ENCODE data around the gene CMTM8.
"Not testable (repeated sequence)": the region's sequence is repeated elsewhere in the genome, so short reads cannot be mapped to it uniquely, and the experiment has no call there.

CMTM8 gene

GRCh38 chr3:32203854-32204253 lies 34.6 kb upstream of the CMTM8 start:
- H3K27ac ChIP-seq (ENCODE audit: low read depth, low read length) = no peak overlapping the region
- H3K4me3 ChIP-seq (ENCODE audit: low read depth, low read length) = no peak overlapping the region
- no peaks in the 10 kb centered on the region for H3K9me3 ChIP-seq (ENCODE audit: control insufficient read depth, insufficient read depth, low read depth, low read length)
- H3K4me1 ChIP-seq (ENCODE audit: control insufficient read depth, insufficient read depth, low read length) = no peaks in the 10 kb centered on the region
- no peaks in the 10 kb centered on the region for H3K27me3 ChIP-seq (ENCODE audit: control insufficient read depth, insufficient read depth, low read length)
- no peaks in the 10 kb centered on the region for H3K36me3 ChIP-seq (ENCODE audit: control insufficient read depth, insufficient read depth, low read length)
- no peak overlapping the region for H3K9ac ChIP-seq (ENCODE audit: low read length)

GRCh38 chr3:32208447-32208846 lies 30.0 kb upstream of the CMTM8 start:
- Histone ChIP-seq H3K9me3 (ENCODE audit: control insufficient read depth, insufficient read depth, low read depth, low read length) (no peaks in the 10 kb centered on the region), H3K27me3 (ENCODE audit: control insufficient read depth, insufficient read depth, low read length) (no peaks in the 10 kb centered on the region), H3K9ac (ENCODE audit: low read length) (no peak overlapping the region), H3K27ac (ENCODE audit: low read depth, low read length) (no peak overlapping the region), H3K4me1 (ENCODE audit: control insufficient read depth, insufficient read depth, low read length) (no peaks in the 10 kb centered on the region), H3K4me3 (ENCODE audit: low read depth, low read length) (no peak overlapping the region), H3K36me3 (ENCODE audit: control insufficient read depth, insufficient read depth, low read length) (no peaks in the 10 kb centered on the region)

- H3K9me3 ChIP-seq (ENCODE audit: control insufficient read depth, insufficient read depth, low read depth, low read length) = peaks cover 9% of the 10 kb centered on the region
- H3K4me1 ChIP-seq (ENCODE audit: control insufficient read depth, insufficient read depth, low read length) = no peaks in the 10 kb centered on the region
- H3K9ac ChIP-seq (ENCODE audit: low read length) = no peak overlapping the region
- H3K27me3 ChIP-seq (ENCODE audit: control insufficient read depth, insufficient read depth, low read length) = no peaks in the 10 kb centered on the region
- H3K27ac ChIP-seq (ENCODE audit: low read depth, low read length) = no peak overlapping the region
- H3K36me3 ChIP-seq (ENCODE audit: control insufficient read depth, insufficient read depth, low read length) = no peaks in the 10 kb centered on the region
- H3K4me3 ChIP-seq (ENCODE audit: low read depth, low read length) = no peak overlapping the region
Observed at GRCh38 chr3:32215185-32215584, 23.3 kb upstream of the CMTM8 start.

DNA sequence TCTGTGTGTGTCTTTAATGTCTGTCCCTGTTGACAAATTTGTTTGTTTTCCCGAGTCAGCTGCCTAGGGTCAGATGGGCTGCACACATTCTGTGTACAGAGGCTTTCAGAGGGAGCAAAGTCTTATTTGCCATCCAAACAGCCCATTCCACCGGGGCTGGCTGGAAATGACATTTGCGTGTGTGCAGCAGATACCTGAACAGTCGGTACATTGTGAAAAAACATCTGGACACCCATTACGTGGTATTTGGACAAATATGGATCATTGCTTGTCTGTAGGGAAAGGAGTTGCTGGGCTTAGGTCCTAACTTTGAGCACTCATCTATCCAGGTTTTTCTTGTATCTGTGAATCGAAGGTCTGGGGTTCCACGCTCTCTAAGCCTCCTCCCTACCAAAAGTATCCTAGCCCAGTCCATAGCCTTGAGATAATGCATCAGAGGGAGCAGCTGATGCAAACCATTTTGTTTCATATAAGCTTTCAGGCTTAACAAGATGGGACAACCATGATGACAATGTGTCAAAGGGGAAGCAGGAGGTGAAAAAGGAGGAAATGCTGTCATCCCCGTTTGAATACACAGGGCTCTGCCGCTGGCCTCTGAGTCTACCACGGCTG lies 22.2 kb upstream of the CMTM8 start:
- Histone ChIP-seq H3K27me3 (ENCODE audit: control insufficient read depth, insufficient read depth, low read length) (no peaks in the 10 kb centered on the region), H3K27ac (ENCODE audit: low read depth, low read length) (no peak overlapping the region), H3K4me3 (ENCODE audit: low read depth, low read length) (no peak overlapping the region), H3K4me1 (ENCODE audit: control insufficient read depth, insufficient read depth, low read length) (no peaks in the 10 kb centered on the region), H3K36me3 (ENCODE audit: control insufficient read depth, insufficient read depth, low read length) (no peaks in the 10 kb centered on the region), H3K9me3 (ENCODE audit: control insufficient read depth, insufficient read depth, low read depth, low read length) (peaks cover 9% of the 10 kb centered on the region), H3K9ac (ENCODE audit: low read length) (no peak overlapping the region)

DNA sequence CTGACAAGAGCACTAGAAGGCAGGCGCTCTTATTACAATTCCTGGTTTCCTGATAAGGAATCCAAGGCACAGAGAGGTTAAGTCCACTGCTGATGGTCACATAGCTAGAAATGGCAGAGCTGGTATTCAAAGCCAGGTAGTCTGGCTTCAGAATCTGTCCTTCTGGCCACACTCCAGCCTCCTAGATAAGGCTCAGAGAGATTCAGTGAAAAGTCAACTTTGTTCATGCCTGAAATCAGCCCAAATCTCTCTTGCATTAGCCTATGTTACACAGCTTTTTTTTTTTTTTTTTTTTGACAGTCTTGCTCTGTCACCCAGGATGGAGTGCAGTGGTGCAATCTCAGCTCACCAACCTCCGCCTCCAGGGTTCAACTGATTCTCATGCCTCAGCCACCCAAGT lies 21.1 kb upstream of the CMTM8 start:
- no peak overlapping the region for H3K9ac ChIP-seq (ENCODE audit: low read length)
- H3K4me3 ChIP-seq (ENCODE audit: low read depth, low read length) = no peak overlapping the region
- H3K9me3 ChIP-seq (ENCODE audit: control insufficient read depth, insufficient read depth, low read depth, low read length) = peaks cover 9% of the 10 kb centered on the region
- H3K27ac ChIP-seq (ENCODE audit: low read depth, low read length) = no peak overlapping the region
- H3K27me3 ChIP-seq (ENCODE audit: control insufficient read depth, insufficient read depth, low read length) = no peaks in the 10 kb centered on the region
- no peaks in the 10 kb centered on the region for H3K4me1 ChIP-seq (ENCODE audit: control insufficient read depth, insufficient read depth, low read length)
- H3K36me3 ChIP-seq (ENCODE audit: control insufficient read depth, insufficient read depth, low read length) = no peaks in the 10 kb centered on the region

- Histone ChIP-seq H3K36me3 (ENCODE audit: control insufficient read depth, insufficient read depth, low read length) (no peaks in the 10 kb centered on the region), H3K9me3 (ENCODE audit: control insufficient read depth, insufficient read depth, low read depth, low read length) (peaks cover 9% of the 10 kb centered on the region), H3K27me3 (ENCODE audit: control insufficient read depth, insufficient read depth, low read length) (no peaks in the 10 kb centered on the region; the same call in 1 of the 2 replicates), H3K4me3 (ENCODE audit: low read depth, low read length) (no peak overlapping the region), H3K27ac (ENCODE audit: low read depth, low read length) (no peak overlapping the region), H3K9ac (ENCODE audit: low read length) (no peak overlapping the region), H3K4me1 (ENCODE audit: control insufficient read depth, insufficient read depth, low read length) (no peaks in the 10 kb centered on the region)
Observed at GRCh38 chr3:32219537-32219936, 18.9 kb upstream of the CMTM8 start.

- H3K4me1 ChIP-seq (ENCODE audit: control insufficient read depth, insufficient read depth, low read length) = no peaks in the 10 kb centered on the region
- H3K36me3 ChIP-seq (ENCODE audit: control insufficient read depth, insufficient read depth, low read length) = no peaks in the 10 kb centered on the region
- H3K27ac ChIP-seq (ENCODE audit: low read depth, low read length) = no peak overlapping the region
- H3K4me3 ChIP-seq (ENCODE audit: low read depth, low read length) = no peak overlapping the region
- no peaks in the 10 kb centered on the region; the same call in 1 of the 2 replicates for H3K27me3 ChIP-seq (ENCODE audit: control insufficient read depth, insufficient read depth, low read length)
- H3K9me3 ChIP-seq (ENCODE audit: control insufficient read depth, insufficient read depth, low read depth, low read length) = peaks cover 9% of the 10 kb centered on the region
- H3K9ac ChIP-seq (ENCODE audit: low read length) = no peak overlapping the region
Observed at GRCh38 chr3:32220006-32220405, 18.5 kb upstream of the CMTM8 start.

DNA sequence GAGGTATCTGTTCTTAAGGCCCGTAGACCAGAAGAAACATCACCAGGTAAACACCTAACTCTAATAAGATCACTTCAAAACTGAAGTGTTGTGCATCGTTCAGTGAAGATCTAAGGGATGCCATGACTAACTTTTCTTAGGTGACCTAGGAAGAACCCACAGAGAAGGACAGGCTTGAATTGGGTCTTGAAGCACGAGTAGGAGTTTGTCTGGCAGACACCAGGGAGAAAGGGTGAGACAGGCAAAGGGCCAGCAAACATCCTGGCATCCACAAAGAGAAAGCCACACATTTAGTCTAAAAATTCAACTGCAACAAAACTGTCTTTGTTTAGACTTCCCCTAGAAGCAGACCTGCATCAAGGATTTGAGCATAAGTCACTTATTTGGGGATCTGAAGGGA lies 15.5 kb upstream of the CMTM8 start:
- Histone ChIP-seq H3K9ac (ENCODE audit: low read length) (no peak overlapping the region), H3K4me1 (ENCODE audit: control insufficient read depth, insufficient read depth, low read length) (no peaks in the 10 kb centered on the region), H3K27ac (ENCODE audit: low read depth, low read length) (no peak overlapping the region), H3K4me3 (ENCODE audit: low read depth, low read length) (no peak overlapping the region), H3K27me3 (ENCODE audit: control insufficient read depth, insufficient read depth, low read length) (no peaks in the 10 kb centered on the region; the same call in 1 of the 2 replicates), H3K36me3 (ENCODE audit: control insufficient read depth, insufficient read depth, low read length) (no peaks in the 10 kb centered on the region), H3K9me3 (ENCODE audit: control insufficient read depth, insufficient read depth, low read depth, low read length) (peaks cover 9% of the 10 kb centered on the region)

GRCh38 chr3:32224016-32224516 lies 14.4 kb upstream of the CMTM8 start:
- Histone ChIP-seq H3K4me3 (ENCODE audit: low read depth, low read length) (no peak overlapping the region), H3K36me3 (ENCODE audit: control insufficient read depth, insufficient read depth, low read length) (no peaks in the 10 kb centered on the region), H3K27me3 (ENCODE audit: control insufficient read depth, insufficient read depth, low read length) (no peaks in the 10 kb centered on the region; the same call in 1 of the 2 replicates), H3K4me1 (ENCODE audit: control insufficient read depth, insufficient read depth, low read length) (no peaks in the 10 kb centered on the region), H3K9me3 (ENCODE audit: control insufficient read depth, insufficient read depth, low read depth, low read length) (peaks cover 7% of the 10 kb centered on the region), H3K27ac (ENCODE audit: low read depth, low read length) (no peak overlapping the region), H3K9ac (ENCODE audit: low read length) (no peak overlapping the region)

DNA sequence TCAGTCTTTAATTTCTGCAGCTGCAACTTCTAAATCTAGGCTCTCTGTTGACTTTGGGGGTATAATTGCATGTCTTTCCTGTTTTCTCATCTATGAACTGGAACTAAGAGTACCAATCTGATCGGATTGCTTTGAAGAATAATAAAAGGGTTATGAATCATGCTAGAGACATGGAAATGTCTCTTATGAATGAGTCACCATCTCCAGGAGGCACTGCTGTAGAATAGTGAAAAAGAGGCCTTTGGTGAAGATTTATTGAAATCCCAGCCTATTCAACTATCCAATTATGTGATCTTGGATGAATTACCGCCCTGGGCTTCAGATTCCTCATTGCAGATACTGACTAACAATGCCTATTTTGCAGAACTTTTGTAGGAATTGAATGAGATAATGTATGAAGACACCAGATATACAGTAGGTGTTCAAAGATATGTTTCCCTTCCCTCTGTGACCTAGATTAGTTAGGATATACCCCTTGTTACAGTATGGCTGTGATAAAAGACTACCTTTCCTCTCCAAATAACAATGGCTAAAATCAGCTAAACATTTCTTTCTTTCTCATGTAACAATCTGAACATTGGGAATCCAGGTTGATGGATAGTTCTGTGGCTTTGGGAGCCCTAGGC lies 11.5 kb upstream of the CMTM8 start:
- H3K4me3 ChIP-seq (ENCODE audit: low read depth, low read length) = no peak overlapping the region
- no peaks in the 10 kb centered on the region for H3K4me1 ChIP-seq (ENCODE audit: control insufficient read depth, insufficient read depth, low read length)
- H3K27ac ChIP-seq (ENCODE audit: low read depth, low read length) = no peak overlapping the region
- no peaks in the 10 kb centered on the region for H3K9me3 ChIP-seq (ENCODE audit: control insufficient read depth, insufficient read depth, low read depth, low read length)
- no peaks in the 10 kb centered on the region; the same call in 1 of the 2 replicates for H3K27me3 ChIP-seq (ENCODE audit: control insufficient read depth, insufficient read depth, low read length)
- H3K36me3 ChIP-seq (ENCODE audit: control insufficient read depth, insufficient read depth, low read length) = no peaks in the 10 kb centered on the region
- no peak overlapping the region for H3K9ac ChIP-seq (ENCODE audit: low read length)

- H3K27me3 ChIP-seq (ENCODE audit: control insufficient read depth, insufficient read depth, low read length); H3K9me3 ChIP-seq (ENCODE audit: control insufficient read depth, insufficient read depth, low read depth, low read length); H3K4me1 ChIP-seq (ENCODE audit: control insufficient read depth, insufficient read depth, low read length); H3K4me3 ChIP-seq (ENCODE audit: low read depth, low read length); H3K27ac ChIP-seq (ENCODE audit: low read depth, low read length); H3K36me3 ChIP-seq (ENCODE audit: control insufficient read depth, insufficient read depth, low read length); H3K9ac ChIP-seq (ENCODE audit: low read length): not testable (repeated sequence)
Observed at GRCh38 chr3:32228743-32229142, 9.7 kb upstream of the CMTM8 start.

Measured in HUES6 (cell line).